GM21526 (cell line): ENCODE data around the gene TRPV5.

ENCODE experiments used
- ATAC-seq: cut with Tn5 transposase; IDR thresholded peaks from one replicate; pipeline ENCODE4 v1.9.1; 2021; ENCODE audit warnings: moderate library complexity; ENCODE audit not compliant: unreplicated experiment, low FRiP score

The TRPV5 gene

DNA sequence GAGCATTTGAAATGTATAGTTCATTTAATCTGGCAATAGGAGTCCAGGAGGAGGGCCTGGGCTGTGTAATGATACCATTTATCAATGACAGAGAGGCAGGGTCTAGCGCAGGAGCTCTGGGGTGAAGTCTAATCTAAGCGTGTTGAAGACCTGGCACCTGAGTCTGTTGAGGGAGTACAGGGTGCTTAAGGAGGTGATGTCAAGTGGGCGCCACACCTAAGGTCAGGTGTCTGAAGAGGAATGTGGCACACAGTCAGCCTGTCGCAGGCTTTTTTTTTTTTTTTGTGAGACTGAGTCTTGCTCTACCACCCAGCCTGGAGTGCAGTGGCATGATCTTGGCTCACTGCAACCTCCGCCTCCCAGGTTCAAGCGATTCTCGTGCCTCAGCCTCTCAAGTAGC is 8.0 kb upstream of the TRPV5 start:
- no peak for ATAC-seq

- ATAC-seq = no peak
Observed at GRCh38 chr7:142940966-142941535, 7.5 kb upstream of the TRPV5 start.

DNA sequence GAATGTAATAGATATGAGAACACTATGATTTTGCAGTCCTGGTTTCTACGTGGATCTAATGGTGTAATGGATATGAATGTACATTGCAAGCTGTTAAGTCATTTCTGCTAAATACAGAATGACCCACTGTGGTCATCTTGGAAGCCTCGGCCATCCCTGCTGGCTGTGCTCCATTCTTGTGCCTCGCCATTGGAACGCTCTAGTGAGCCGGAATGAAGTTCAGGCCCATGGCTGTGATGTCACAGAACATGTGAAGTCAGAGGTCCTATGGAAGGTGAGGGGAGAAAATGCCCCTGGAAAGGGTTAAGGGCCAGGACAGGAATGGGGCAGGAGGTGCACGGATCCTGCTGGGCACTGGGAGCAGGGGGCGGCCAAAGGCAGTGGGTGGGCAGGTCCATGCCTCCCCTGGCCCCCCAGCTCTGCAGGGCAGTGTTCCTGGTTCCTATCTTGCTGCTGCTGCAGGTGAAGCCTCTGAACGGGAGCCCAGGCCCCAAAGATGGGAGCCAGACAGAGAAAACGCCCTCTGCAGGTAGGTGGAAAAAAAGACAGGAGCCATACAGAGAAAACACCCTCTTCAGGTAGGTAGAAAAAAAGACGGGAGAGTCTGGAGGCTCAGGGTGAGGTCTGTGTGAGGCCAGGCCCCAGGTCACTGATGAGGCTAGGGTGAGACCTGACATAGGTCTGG is 5.8 kb upstream of the TRPV5 start, which contains the start of gene LLCFC1:
Gene LLCFC1 (plus strand): TSS at position 259 of the 685 bp plus-strand sequence. CDS start 138 bp downstream, at position 397.
- ATAC-seq = no peak

- ATAC-seq = no peak
Observed at GRCh38 chr7:142938611-142939010, 5.1 kb upstream of the TRPV5 start.

DNA sequence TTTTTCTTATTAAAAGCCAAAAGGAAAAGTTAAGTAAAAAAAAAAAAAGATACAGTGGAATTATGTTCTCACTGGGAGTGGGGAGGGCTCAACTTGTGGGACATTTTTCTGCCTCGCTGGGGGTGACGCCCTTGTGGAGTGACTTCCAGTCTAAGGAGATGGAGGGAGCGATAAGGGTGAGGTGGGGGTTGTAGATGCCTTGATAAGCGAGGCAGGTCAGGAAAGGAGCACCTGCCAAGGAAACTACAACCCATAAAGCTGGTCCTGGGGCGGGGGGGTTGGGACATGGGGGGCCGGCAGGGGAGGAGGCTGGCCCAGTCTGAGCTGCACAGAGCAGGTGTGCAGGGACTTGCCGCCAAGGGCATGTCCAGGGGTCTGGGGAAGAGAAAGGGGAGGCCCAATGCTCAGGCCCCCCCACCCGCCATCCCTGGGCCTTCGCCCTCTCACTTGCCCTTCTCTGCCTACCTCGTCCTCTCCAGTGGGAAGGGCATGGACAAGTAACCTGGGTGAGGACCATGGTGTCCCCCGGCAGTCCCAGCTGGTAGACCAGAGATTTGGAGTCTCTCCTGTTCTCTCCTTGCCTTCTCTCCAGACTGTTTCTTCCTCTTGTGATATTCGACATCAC is 2.5 kb upstream of the TRPV5 start:
- ATAC-seq = no peak

GRCh38 chr7:142934056-142934455 is 510 bp upstream of the TRPV5 start:
- no peak for ATAC-seq

- no peak for ATAC-seq
Observed at GRCh38 chr7:142933092-142933475, 462 bp downstream of the TRPV5 start.

DNA sequence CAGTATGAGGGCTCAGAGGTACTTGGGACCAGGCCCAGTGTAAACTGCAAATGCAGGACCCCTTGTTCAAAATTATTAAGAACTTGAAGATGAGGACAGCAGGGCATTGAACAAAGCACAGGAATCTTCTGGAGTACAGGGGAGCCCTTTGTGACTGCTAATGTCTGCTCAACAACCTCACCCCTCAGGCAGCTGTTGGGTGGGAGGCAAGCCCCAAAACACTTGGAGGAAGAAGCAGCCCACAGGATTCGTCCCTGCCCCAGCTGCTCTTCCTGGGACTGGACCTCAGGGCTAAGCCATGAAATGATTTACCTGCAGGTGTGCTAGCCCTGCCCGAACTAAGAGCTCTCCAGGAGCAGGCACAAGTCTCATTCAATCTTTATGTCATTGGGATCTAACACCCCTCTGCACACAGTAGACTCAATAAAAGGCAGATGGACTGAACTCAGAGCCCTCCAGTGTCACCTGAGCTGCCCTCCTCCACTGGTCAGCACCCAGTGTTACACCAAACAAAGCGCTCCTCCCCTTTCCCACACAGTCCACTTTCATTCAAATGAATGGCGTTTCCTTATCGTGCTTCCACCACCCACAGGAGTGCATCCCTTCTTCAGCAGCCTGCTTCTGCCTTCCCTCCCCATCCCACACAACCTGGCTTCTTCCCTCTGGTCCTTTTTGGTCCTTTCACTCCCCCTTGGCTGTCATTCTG is 1.0 kb downstream of the TRPV5 start:
- ATAC-seq = no peak

DNA sequence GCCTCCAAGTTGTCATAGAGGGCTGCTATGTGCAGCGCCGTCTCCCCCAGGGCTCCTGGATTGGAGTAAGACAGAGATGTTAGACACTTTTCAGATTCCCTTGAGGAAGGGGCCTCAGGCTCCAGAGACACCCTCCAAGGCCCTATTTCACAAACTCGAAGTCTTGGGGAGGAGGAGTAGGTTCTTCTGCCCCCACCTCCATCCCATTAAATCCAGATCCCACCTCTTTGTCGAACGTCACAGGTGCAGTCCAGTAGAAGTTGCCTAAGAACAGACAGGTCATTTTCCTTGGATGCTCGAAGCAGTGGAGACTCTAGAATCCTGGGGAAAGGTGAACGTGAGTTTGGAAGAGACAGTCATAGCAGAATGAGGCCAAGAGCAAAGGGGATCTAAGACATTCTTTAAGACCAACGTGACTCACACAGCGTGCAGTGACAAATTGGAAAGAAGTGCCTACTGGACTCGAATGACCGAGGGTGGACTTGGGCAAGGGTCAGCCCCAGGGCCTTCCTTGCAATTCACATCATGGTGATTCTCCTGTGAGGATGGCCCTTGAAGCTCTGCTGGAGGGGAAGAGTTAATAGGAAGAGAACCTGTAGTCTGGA is 3.3 kb downstream of the TRPV5 start:
- no peak for ATAC-seq

- no peak for ATAC-seq
Observed at GRCh38 chr7:142927949-142928348, 5.6 kb downstream of the TRPV5 start.

DNA sequence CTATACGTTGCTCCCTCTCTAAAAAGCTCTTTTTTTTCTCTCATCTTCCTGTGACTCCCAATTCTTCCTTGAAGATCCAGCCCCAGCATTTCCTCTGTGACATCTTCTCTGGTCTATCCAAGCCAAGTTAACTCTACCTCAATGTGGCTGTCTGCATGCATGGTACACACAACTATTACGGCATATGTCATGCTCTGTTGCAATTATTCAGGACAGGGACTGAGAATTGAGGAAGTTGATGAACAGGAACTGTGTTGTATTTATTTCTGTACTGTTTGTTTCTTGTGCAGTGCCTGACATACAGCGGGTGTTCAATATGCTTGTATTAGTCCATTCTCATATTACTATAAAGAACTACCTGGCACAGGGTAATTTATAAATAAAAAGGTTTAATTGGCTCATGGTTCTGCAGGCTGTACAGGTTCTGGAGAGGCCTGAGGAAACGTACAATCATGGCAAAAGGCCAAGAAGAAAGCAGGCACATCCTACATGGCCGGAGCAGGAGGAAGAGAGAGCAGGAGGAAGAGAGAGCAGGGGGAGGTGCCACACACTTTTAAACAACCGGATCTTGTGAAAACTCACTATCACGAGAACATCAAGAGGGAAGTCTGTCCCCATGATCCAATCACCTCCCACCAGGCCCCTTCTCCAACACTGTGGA is 6.3 kb downstream of the TRPV5 start:
- ATAC-seq = no peak

- no peak for ATAC-seq
Observed at GRCh38 chr7:142925413-142925812, 8.1 kb downstream of the TRPV5 start.

DNA sequence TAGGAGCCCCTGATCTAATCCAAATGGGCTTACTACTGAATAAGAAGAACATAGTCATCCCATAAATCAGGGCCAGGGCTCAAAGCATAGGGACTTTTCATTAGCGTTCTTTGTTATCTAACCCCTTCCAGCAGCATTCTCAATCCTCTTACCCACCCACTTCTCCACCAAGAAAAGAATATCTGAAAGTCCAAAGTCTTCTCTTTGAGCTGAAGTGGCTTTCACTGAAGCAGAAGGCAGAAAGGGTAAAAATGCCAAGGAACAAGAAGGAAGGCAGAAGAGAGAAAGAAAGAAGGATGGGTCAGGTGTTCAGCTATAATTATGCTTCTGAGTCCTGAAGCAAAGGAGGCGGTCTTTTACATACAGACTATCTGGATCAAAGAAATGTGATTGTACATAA is 10.2 kb downstream of the TRPV5 start:
- ATAC-seq = no peak

DNA sequence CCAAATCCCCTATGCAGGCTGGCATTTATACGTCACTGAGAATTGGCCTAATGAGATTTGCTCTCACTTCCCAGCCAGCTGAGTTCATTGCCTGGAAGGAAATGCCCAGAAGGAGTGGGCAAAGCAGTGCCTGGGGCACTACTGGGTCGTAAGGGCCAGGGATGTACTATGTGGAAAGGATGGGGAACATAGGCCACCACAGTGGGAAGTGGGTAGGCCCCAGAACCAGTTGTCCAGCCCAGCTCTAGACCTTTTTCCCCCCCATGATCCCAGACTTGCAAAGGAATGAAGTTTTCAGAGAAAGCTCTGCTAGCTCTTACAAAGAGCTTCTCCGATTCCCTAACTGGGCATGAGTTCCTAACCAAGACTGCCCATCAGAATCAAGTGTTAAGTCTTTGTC is 13.9 kb downstream of the TRPV5 start:
- no peak for ATAC-seq

DNA sequence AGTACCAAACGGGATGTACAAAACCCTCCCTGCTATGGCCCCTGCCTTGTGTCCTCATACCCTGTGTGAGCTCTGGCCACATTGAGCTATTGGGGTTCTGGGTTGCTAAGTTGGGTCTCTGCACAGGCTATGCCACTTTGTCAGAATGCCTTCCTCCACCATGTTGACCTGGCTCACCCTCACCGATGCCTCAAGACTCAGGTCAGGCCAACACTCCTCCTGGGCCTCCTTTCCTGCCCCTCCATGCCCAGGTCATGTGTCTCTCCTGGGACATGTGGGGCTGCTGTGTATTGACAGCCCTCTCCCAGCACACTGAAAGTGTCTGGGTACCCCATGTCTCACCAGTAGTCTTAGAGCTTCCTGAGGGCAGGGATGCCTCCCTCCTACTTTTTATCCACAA is 14.6 kb downstream of the TRPV5 start:
- ATAC-seq = no peak

GRCh38 chr7:142917447-142917846 is 16.1 kb downstream of the TRPV5 start:
- ATAC-seq = no peak

DNA sequence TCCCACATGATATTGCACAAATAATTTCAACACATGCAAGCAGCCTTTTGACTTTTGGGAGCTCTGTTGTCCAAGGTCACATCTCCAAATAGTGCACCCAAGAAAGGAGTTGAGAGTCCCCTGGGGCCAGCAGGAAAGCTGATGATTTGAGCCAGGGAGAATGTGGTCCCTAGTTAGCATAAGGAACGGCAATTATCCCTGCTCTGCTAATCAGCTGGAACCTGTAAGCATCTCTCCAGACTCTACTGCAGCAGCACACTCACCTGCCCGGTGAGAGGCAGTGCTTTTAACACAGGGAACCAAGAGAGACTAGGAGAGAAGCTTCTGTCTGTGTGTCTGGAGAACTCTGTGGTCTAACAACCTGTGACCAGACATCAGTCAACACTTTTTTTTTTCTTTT is 17.0 kb downstream of the TRPV5 start:
- no peak for ATAC-seq

DNA sequence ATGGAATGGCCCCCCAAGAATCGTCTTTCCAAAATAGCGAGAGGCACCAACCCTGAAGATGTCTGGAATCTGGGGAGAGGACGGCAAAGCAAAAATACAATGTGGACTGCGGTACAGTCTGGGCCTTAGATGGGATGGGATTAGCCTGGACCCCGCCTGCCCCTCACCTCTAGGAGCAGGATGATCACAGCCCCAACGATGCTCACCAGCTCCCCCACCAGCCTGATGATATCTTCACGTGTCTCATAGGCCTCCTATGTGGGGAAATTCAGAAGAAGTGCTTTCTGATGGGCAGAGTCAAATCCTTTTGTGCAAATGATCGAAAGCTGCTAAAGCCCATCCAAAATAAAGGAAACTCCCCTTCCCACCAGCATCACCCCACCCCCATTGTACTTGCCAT is 18.2 kb downstream of the TRPV5 start:
- ATAC-seq = no peak

DNA sequence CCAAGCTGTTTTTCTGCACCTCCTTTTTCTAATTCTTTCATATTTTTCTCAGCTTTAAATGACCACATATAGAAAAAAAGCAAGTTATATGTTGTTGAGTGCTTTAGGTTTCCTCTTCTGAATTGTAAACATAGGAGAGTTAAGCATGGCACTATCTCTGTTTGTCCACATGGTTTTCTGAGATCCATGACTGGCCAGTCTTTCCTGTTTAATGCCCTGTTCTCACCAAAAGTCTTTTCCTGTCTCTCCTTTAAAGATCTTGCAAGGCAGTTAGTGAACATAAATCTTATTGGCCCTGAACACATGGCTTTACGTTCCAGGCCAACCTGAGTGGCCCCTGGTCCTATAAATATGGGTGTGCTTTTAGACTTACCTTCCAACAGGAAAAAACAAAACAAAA is 19.4 kb downstream of the TRPV5 start:
- ATAC-seq = no peak

DNA sequence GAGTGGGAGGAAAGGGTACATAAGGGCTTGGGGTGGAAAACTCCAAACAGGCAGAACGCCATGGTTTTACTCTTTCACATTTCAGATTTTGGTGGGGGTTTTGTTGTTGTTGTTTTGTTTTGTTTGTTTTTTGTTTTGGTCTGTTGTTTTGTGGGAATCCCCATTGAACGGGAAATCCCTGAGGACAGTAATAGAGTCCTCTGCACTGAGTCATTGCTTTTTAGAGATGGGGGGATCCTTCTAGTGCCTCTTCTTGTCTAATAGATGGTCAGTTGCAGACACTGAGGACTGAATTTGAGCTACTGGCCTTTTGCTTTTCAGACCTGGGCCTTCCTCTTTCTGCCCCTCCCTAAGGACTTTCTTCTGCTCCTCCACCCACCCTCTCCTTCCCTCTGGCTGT is 20.0 kb downstream of the TRPV5 start:
- ATAC-seq = no peak

- ATAC-seq = no peak
Observed at GRCh38 chr7:142913051-142913450, 20.5 kb downstream of the TRPV5 start.
